ENCODE results near the gene CLDN9.

Gene CLDN9

GRCh38 chr16:3056336-3057180 lies 43.8 kb downstream of the CLDN9 start (continued):
- TF ChIP-seq ZC3H10 (CRISPR knock-in tag; IDR thresholded peaks at IDR 0.05) (no peak), TCF4 (CRISPR knock-in tag; IDR thresholded peaks at IDR 0.05; ENCODE audit: borderline replicate concordance) (no peak)
- TF ChIP-seq, protein P1, sequence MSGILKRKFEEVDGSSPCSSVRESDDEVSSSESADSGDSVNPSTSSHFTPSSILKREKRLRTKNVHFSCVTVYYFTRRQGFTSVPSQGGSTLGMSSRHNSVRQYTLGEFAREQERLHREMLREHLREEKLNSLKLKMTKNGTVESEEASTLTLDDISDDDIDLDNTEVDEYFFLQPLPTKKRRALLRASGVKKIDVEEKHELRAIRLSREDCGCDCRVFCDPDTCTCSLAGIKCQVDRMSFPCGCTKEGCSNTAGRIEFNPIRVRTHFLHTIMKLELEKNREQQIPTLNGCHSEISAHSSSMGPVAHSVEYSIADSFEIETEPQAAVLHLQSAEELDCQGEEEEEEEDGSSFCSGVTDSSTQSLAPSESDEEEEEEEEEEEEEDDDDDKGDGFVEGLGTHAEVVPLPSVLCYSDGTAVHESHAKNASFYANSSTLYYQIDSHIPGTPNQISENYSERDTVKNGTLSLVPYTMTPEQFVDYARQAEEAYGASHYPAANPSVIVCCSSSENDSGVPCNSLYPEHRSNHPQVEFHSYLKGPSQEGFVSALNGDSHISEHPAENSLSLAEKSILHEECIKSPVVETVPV (CRISPR knock-in tag; IDR thresholded peaks at IDR 0.05), result no peak

DNA sequence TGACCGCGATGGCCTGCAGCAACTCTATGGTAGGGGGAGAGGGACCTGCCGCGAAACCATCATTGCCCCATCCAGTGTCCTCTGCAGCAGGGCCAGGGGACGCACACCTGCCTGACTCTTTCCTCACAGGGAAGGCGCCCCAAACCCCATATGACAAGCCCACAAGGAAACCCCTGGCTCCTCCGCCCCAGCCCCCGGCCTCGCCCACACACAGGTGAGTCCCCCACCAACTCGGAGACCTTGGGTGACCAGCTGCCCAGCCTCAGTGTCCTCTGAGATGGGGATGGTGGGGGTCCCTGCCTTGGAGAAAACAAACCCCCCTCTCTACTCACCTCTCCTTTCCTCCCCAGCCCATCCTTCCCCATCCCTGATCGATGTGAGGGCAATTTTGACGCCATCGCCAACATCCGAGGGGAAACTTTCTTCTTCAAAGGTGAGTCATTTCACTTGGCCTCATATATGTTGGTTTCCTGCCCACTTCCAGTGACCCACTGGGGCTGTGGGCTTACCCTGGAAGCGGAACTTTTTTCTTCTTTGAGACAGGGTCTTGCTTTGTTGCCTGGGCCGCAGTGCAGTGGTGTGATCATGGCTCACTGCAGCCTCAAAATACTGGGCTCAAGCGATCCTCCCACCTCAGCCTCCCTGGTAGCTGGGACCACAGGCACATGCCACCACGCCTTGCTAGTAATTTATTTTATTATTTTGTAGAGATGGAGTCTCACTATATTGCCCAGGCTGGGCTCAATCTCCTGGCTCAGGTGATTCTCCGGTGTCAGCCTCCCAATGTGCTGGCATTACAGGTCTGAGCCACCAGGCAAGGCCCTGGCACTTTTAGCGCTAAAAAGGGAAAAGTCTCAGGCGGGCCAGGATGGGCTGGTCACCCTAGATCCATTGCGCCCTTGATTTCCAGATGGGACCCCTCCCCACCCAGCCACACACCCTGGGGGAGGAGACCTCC lies 44.7 kb downstream of the CLDN9 start:
- TF ChIP-seq ISL1 (CRISPR knock-in tag; IDR thresholded peaks at IDR 0.05) (no peak), POU6F1 (CRISPR knock-in tag; IDR thresholded peaks at IDR 0.05; ENCODE audit: borderline replicate concordance, low read depth) (no peak), CSDC2 (CRISPR knock-in tag; IDR thresholded peaks at IDR 0.05) (no peak), ZNF565 (CRISPR knock-in tag; conservative IDR thresholded peaks at IDR 0.05; ENCODE audit: low read depth) (no peak), OSR1 (CRISPR knock-in tag; IDR thresholded peaks at IDR 0.05) (no peak), TCF4 (CRISPR knock-in tag; IDR thresholded peaks at IDR 0.05; ENCODE audit: borderline replicate concordance) (no peak), PPARA (CRISPR knock-in tag; IDR thresholded peaks at IDR 0.05; ENCODE audit: borderline replicate concordance) (no peak), ESRRG (CRISPR knock-in tag; IDR thresholded peaks at IDR 0.05) (no peak), SNAI2 (CRISPR knock-in tag; IDR thresholded peaks at IDR 0.05) (no peak), PATZ1 (CRISPR knock-in tag; IDR thresholded peaks at IDR 0.05; ENCODE audit: borderline replicate concordance) (no peak), CREB5 (CRISPR knock-in tag; IDR thresholded peaks at IDR 0.05; ENCODE audit: low read depth) (no peak), ARNTL (CRISPR knock-in tag; IDR thresholded peaks at IDR 0.05; ENCODE audit: borderline replicate concordance, low read depth) (no peak)
- TF ChIP-seq, protein P1 (CRISPR knock-in tag; IDR thresholded peaks at IDR 0.05), result no peak
- no peak for ATAC-seq

- peak; percentile 53 for ATAC-seq
- no peak for TF ChIP-seq GLIS3 (CRISPR knock-in tag; IDR thresholded peaks at IDR 0.05)
- no peak for TF ChIP-seq ISL1 (CRISPR knock-in tag; IDR thresholded peaks at IDR 0.05)
- no peak for TF ChIP-seq TOX (CRISPR knock-in tag; IDR thresholded peaks at IDR 0.05; ENCODE audit: borderline replicate concordance)
- TF ChIP-seq ZNF565 (CRISPR knock-in tag; conservative IDR thresholded peaks at IDR 0.05; ENCODE audit: low read depth), result no peak
- no peak for TF ChIP-seq ZFP30 (CRISPR knock-in tag; IDR thresholded peaks at IDR 0.05)
- TF ChIP-seq PPARA (CRISPR knock-in tag; IDR thresholded peaks at IDR 0.05; ENCODE audit: borderline replicate concordance), result no peak
- TF ChIP-seq ZC3H10 (CRISPR knock-in tag; IDR thresholded peaks at IDR 0.05), result no peak
- TF ChIP-seq, protein P1 (CRISPR knock-in tag; IDR thresholded peaks at IDR 0.05), result no peak
- TF ChIP-seq RARB (CRISPR knock-in tag; IDR thresholded peaks at IDR 0.05), result no peak
- no peak for TF ChIP-seq ZFP3 (CRISPR knock-in tag; IDR thresholded peaks at IDR 0.05)
- TF ChIP-seq SNAI2 (CRISPR knock-in tag; IDR thresholded peaks at IDR 0.05), result no peak
- no peak for TF ChIP-seq ZNF8 (CRISPR knock-in tag; IDR thresholded peaks at IDR 0.05)
- TF ChIP-seq ZNF70 (CRISPR knock-in tag; IDR thresholded peaks at IDR 0.05), result no peak
- no peak for TF ChIP-seq ESRRG (CRISPR knock-in tag; IDR thresholded peaks at IDR 0.05)
- TF ChIP-seq ARNTL (CRISPR knock-in tag; IDR thresholded peaks at IDR 0.05; ENCODE audit: borderline replicate concordance, low read depth), result no peak
- no peak for TF ChIP-seq PATZ1 (CRISPR knock-in tag; IDR thresholded peaks at IDR 0.05; ENCODE audit: borderline replicate concordance)
Observed at GRCh38 chr16:3058139-3059030, 45.7 kb downstream of the CLDN9 start.

Data from SK-N-SH treated with all-trans-retinoic acid at 6 μM for 48 hours (cell line).